B cell (primary cell): ENCODE data around the gene HIPK2. TPM values are rescaled to one million over a fixed set of nuclear protein-coding genes. Genes with fewer than 3 reads are reported as not detected.

Experiments
- ATAC-seq: fragments of 200-7000 bp; cut with Tn5 transposase; one replicate; pipeline ENCODE4 v1.10.0; 2021; ENCODE audit warnings: low read depth, mild to moderate bottlenecking, moderate number of reproducible peaks, moderate library complexity
- CTCF ChIA-PET: fragments of 350-600 bp; sonication (Branson Sonifier 250); formaldehyde crosslinking; loops from one replicate; lab custom pipeline; 2021; ENCODE audit warnings: antibody characterized with exemption, inconsistent platforms; lab: Charles Lee
- POLR2A ChIA-PET: fragments of 350-600 bp; sonication (Branson Sonifier 250); formaldehyde crosslinking; loops from one replicate; lab custom pipeline; 2021; ENCODE audit warnings: antibody characterized with exemption; lab: Charles Lee
- DNase-seq: peaks from one replicate; pipeline ENCODE4 v3.0.0; 2013
- H2AFZ ChIP-seq: 2 replicates; pipeline ENCODE4 v1.6.1; 2012; ENCODE audit warnings: mild to moderate bottlenecking, low read depth, low read length; ENCODE audit not compliant: insufficient read depth, poor library complexity, severe bottlenecking
- H3K27ac ChIP-seq, 2 donors: 1 replicate in 1 of 2; 2 replicates in 1 of 2; pipeline ENCODE4 v1.5.1; 2012 to 2013; ENCODE audit warnings: low read length in 2 of 2, mild to moderate bottlenecking in 2 of 2, moderate library complexity in 1 of 2
- H3K27me3 ChIP-seq, 4 experiments: fragments of 200-600 bp in 1 of 4; sonication (generic) in 1 of 4; replicated peaks in 1 of 4; 1 replicate in 2 of 4; 2 replicates in 2 of 4; pipeline versions ENCODE4 v1.6.1 to v1.7.0; 2013 to 2016; ENCODE audit warnings: low read length in 3 of 4, mild to moderate bottlenecking in 2 of 4, mixed read lengths in 1 of 4, moderate library complexity in 1 of 4; ENCODE audit not compliant: insufficient read depth in 4 of 4, control insufficient read depth in 3 of 4; ENCODE audit errors: control extremely low read depth in 1 of 4
- H3K36me3 ChIP-seq, 2 experiments: replicated peaks in 1 of 2; 1 replicate in 1 of 2; 2 replicates in 1 of 2; pipeline versions ENCODE4 v1.6.1 to v1.7.1; 2013; ENCODE audit warnings: low read length in 1 of 2; ENCODE audit not compliant: insufficient read depth in 2 of 2, control insufficient read depth in 1 of 2; ENCODE audit errors: control extremely low read depth in 1 of 2, extremely low read depth in 1 of 2
- H3K4me1 ChIP-seq, 2 donors: fragments of 200-600 bp in 1 of 2; sonication (generic) in 1 of 2; 1 replicate in 1 of 2; 2 replicates in 1 of 2; pipeline versions ENCODE4 v1.5.1 to v1.6.1; 2013 to 2017; ENCODE audit warnings: low read length in 2 of 2; ENCODE audit not compliant: control insufficient read depth in 2 of 2, insufficient read depth in 2 of 2
- H3K4me2 ChIP-seq: replicated peaks from 2 replicates; pipeline ENCODE3; 2012; ENCODE audit warnings: mild to moderate bottlenecking, low read depth, low read length; ENCODE audit not compliant: poor library complexity, severe bottlenecking
- H3K4me3 ChIP-seq, 5 experiments: fragments of 200-600 bp in 1 of 5; sonication (generic) in 1 of 5; 1 replicate in 3 of 5; 2 replicates in 2 of 5; pipeline versions ENCODE4 v1.5.1 to v1.7.0; 2011 to 2016; ENCODE audit warnings: low read length in 4 of 5, mild to moderate bottlenecking in 4 of 5, low read depth in 2 of 5, control low read depth in 1 of 5, moderate library complexity in 1 of 5; ENCODE audit not compliant: insufficient read depth in 1 of 5; ENCODE audit errors: control extremely low read depth in 1 of 5, extremely low read depth in 1 of 5
- H3K79me2 ChIP-seq: fragments of 200-600 bp; sonication (generic); one replicate; pipeline ENCODE4 v1.6.0; 2016; ENCODE audit warnings: low read length; ENCODE audit not compliant: control insufficient read depth, insufficient read depth
- H3K9ac ChIP-seq: fragments of 200-600 bp; sonication (generic); 2 replicates; pipeline ENCODE4 v1.6.1; 2017; ENCODE audit warnings: mild to moderate bottlenecking, low read length, moderate library complexity
- H3K9me3 ChIP-seq, 3 donors: one replicate each; pipeline versions ENCODE4 v1.6.1 to v1.7.1; 2013; ENCODE audit warnings: low read length in 2 of 3; ENCODE audit not compliant: control insufficient read depth in 2 of 3, insufficient read depth in 1 of 3; ENCODE audit errors: control extremely low read depth in 1 of 3
- H4K20me1 ChIP-seq: 2 replicates; pipeline ENCODE4 v1.6.0; 2012; ENCODE audit warnings: mild to moderate bottlenecking, low read length; ENCODE audit not compliant: insufficient read depth, control insufficient read depth, poor library complexity, severe bottlenecking
- H3K27ac Mint-ChIP-seq: one replicate; pipeline ENCODE4 v1.8.0; 2021; ENCODE audit warnings: mixed read lengths
- H3K27me3 Mint-ChIP-seq: one replicate; pipeline ENCODE4 v1.8.0; 2021; ENCODE audit warnings: mixed read lengths
- H3K4me1 Mint-ChIP-seq: one replicate; pipeline ENCODE4 v1.8.0; 2021; ENCODE audit warnings: mixed read lengths
- H3K4me3 Mint-ChIP-seq: one replicate; pipeline ENCODE4 v1.8.0; 2021; ENCODE audit warnings: mixed read lengths
- H3K9me3 Mint-ChIP-seq: one replicate; pipeline ENCODE4 v1.8.0; 2022; ENCODE audit warnings: mixed read lengths; ENCODE audit not compliant: insufficient read depth
- CTCF ChIP-seq: fragments of 200-600 bp; IDR thresholded peaks from one replicate; pipeline ENCODE4 v1.8.0; 2022; ENCODE audit warnings: antibody characterized with exemption, mild to moderate bottlenecking
- EZH2 ChIP-seq: IDR thresholded peaks from 2 replicates; pipeline ENCODE4 v1.6.1; 2012; ENCODE audit warnings: borderline replicate concordance, low read depth, mild to moderate bottlenecking, moderate library complexity, low read length; ENCODE audit not compliant: insufficient read depth, poor library complexity, severe bottlenecking
- WGBS: methylation state at CpG from one replicate; pipeline ENCODE4 v1.1.5; 2013; ENCODE audit warnings: missing lambda C conversion rate; ENCODE audit not compliant: insufficient coverage; 5-methylcytosine and 5-hydroxymethylcytosine counted together
- intact Hi-C: fragments of 100-400 bp; cut with micrococcal nuclease; formaldehyde crosslinking; loops from one replicate; pipeline ENCODE4 v1.10.0; 2022
- polyA plus RNA-seq: library from polyadenylated mRNA; depleted of rRNA; stranded (reverse); fragments of >200 nt; gene quantifications from 2 replicates; pipeline ENCODE4 v1.2.3, GENCODE V29; 2012
- total RNA-seq, 2 donors: library from RNA; stranded (reverse); fragments of 120-200 nt in 1 of 2; gene quantifications; 1 replicate in 1 of 2; 2 replicates in 1 of 2; pipeline versions ENCODE4 v1.2.3 to v1.2.4, GENCODE V29; 2013 to 2022

HIPK2 gene
- total and polyA plus RNA-seq, 2 donors (not counting 1 experiment from before 2014, with no cell fraction given), result 6.8 to 58.2 TPM

GRCh38 chr7:139656387-139656786 is 121.4 kb downstream of the HIPK2 start:
- H3K27ac ChIP-seq, result no peak overlapping the region
- H3K9me3 ChIP-seq, result no peaks in the 10 kb centered on the region
- no peaks in the 10 kb centered on the region for H3K36me3 ChIP-seq
- DNase-seq (no peak), ATAC-seq (no peak)
- H3K4me3 Mint-ChIP-seq, result no peak overlapping the region
- no peaks in the 10 kb centered on the region for H3K27me3 ChIP-seq
- TF ChIP-seq CTCF (no peak), EZH2 (no peak)
- H3K4me1 ChIP-seq, result peaks cover 0 to 4% of the 10 kb centered on the region in 2 donors
- H3K4me3 ChIP-seq, result no peak overlapping the region
- WGBS, result 96% methylated on average over 6 of the region's 6 CpGs
- H3K9ac ChIP-seq, result no peak overlapping the region
- H3K4me2 ChIP-seq, result no peak overlapping the region
- ChIA-PET POLR2A (no interaction called here), CTCF (interaction anchor here (0.7 kb wide), 1 partner anchor 96 kb away, joined by 3 read pairs; no protein-coding TSS in a partner anchor)
- no peaks in the 10 kb centered on the region for H3K27me3 Mint-ChIP-seq
- no peaks in the 10 kb centered on the region for H4K20me1 ChIP-seq
- peaks cover 11% of the 10 kb centered on the region for H3K4me1 Mint-ChIP-seq
- H2AFZ ChIP-seq, result no peak overlapping the region
- H3K27ac Mint-ChIP-seq, result no peak overlapping the region
- intact Hi-C loops, result no loop called here
- H3K9me3 Mint-ChIP-seq, result no peaks in the 10 kb centered on the region
- peaks cover 3% of the 10 kb centered on the region for H3K79me2 ChIP-seq

GRCh38 chr7:139655305-139655704 is 122.5 kb downstream of the HIPK2 start:
- no peaks in the 10 kb centered on the region for H3K9me3 Mint-ChIP-seq
- Histone ChIP-seq H3K4me1 (peaks cover 0 to 8% of the 10 kb centered on the region in 2 donors), H3K27ac (no peak overlapping the region), H3K79me2 (no peaks in the 10 kb centered on the region), H3K27me3 (no peaks in the 10 kb centered on the region), H3K4me2 (no peak overlapping the region), H3K36me3 (no peaks in the 10 kb centered on the region), H4K20me1 (no peaks in the 10 kb centered on the region), H3K9me3 (no peaks in the 10 kb centered on the region), H3K4me3 (no peak overlapping the region), H3K9ac (no peak overlapping the region), H2AFZ (no peak overlapping the region)
- ChIA-PET POLR2A (no interaction called here), CTCF (interaction anchor here (0.6 to 0.9 kb wide), 2 partner anchors 54 to 350 kb away, joined by 3 read pairs; no protein-coding TSS in a partner anchor)
- no peaks in the 10 kb centered on the region for H3K27me3 Mint-ChIP-seq
- TF ChIP-seq CTCF (no peak), EZH2 (no peak)
- intact Hi-C loops, result no loop called here
- ATAC-seq, result no peak
- 50% methylated on average over 7 of the region's 8 CpGs for WGBS
- H3K4me3 Mint-ChIP-seq, result no peak overlapping the region
- no peak overlapping the region for H3K27ac Mint-ChIP-seq
- no peak for DNase-seq
- peaks cover 16% of the 10 kb centered on the region for H3K4me1 Mint-ChIP-seq
